ENCODE data around the gene AQP7.

DNA sequence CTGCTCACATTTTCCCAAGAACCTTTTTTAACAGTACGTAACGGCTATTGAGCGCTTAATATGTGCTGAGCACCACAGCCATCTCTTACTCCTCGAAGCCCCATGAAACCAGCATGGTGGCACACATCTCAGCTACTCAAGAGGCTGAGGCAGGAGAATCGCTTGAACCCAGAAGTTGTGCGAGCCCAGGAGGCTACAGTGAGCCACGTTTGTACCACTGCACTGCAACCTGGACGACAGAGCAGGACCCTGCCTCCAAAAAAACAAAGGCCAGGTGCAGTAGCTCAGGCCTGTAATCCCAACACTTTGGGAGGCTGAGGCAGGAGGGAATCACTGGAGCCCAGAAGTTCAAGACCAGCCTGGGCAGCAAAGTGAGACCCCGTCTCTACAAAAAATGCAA is 28.2 kb downstream of the AQP7 start:
- TF ChIP-seq, protein P1, sequence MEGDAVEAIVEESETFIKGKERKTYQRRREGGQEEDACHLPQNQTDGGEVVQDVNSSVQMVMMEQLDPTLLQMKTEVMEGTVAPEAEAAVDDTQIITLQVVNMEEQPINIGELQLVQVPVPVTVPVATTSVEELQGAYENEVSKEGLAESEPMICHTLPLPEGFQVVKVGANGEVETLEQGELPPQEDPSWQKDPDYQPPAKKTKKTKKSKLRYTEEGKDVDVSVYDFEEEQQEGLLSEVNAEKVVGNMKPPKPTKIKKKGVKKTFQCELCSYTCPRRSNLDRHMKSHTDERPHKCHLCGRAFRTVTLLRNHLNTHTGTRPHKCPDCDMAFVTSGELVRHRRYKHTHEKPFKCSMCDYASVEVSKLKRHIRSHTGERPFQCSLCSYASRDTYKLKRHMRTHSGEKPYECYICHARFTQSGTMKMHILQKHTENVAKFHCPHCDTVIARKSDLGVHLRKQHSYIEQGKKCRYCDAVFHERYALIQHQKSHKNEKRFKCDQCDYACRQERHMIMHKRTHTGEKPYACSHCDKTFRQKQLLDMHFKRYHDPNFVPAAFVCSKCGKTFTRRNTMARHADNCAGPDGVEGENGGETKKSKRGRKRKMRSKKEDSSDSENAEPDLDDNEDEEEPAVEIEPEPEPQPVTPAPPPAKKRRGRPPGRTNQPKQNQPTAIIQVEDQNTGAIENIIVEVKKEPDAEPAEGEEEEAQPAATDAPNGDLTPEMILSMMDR (IDR thresholded peaks at IDR 0.05): no peak
- no peak for TF ChIP-seq POLR2A (IDR thresholded peaks at IDR 0.05)
- TF ChIP-seq POLR2AphosphoS5 (IDR thresholded peaks at IDR 0.05): no peak
- TF ChIP-seq EP300 (IDR thresholded peaks at IDR 0.05): no peak
